MCF 10A (cell line): ENCODE measurements around the gene GALNT7. TPM values are rescaled to one million over a fixed set of nuclear protein-coding genes. Genes with fewer than 3 reads are reported as not detected.

Experiments used
- BruUV-seq: library from RNA; stranded (reverse); fragments of 400-500 nt; replicated peaks from 2 replicates; lab custom pipeline; 2021; lab: Mats Ljungman, UMichigan
- CTCF ChIA-PET: fragments of 300-600 bp; sonication (Branson Sonifier 250); formaldehyde crosslinking; extraction: SDS; loops from one replicate; lab custom pipeline; 2021; ENCODE audit warnings: antibody characterized with exemption, inconsistent platforms; lab: Yijun Ruan, JAX
- POLR2A ChIA-PET: fragments of 300-600, 350-650 bp; sonication (Branson Sonifier 250); formaldehyde crosslinking; extraction: SDS; loops from one replicate; lab custom pipeline; 2020; ENCODE audit warnings: antibody characterized with exemption, inconsistent platforms; lab: Yijun Ruan, JAX
- DNase-seq: peaks from one replicate; pipeline ENCODE4 v3.0.0-alpha.2; 2018; ENCODE audit not compliant: unreplicated experiment
- H3K27ac Mint-ChIP-seq: one replicate; pipeline ENCODE4 v1.8.0; 2022; ENCODE audit warnings: mild to moderate bottlenecking, low read depth, mixed read lengths; ENCODE audit not compliant: unreplicated experiment
- H3K27me3 Mint-ChIP-seq: one replicate; pipeline ENCODE4 v1.8.0; 2022; ENCODE audit warnings: mixed read lengths; ENCODE audit not compliant: insufficient read depth, unreplicated experiment
- H3K36me3 Mint-ChIP-seq: one replicate; pipeline ENCODE4 v1.8.0; 2022; ENCODE audit warnings: mild to moderate bottlenecking, moderate library complexity, mixed read lengths; ENCODE audit not compliant: insufficient read depth, unreplicated experiment
- H3K4me1 Mint-ChIP-seq: one replicate; pipeline ENCODE4 v1.8.0; 2022; ENCODE audit warnings: mixed read lengths; ENCODE audit not compliant: insufficient read depth, unreplicated experiment
- H3K4me3 Mint-ChIP-seq: one replicate; pipeline ENCODE4 v1.8.0; 2022; ENCODE audit warnings: mild to moderate bottlenecking, moderate library complexity, mixed read lengths; ENCODE audit not compliant: unreplicated experiment
- H3K9me3 Mint-ChIP-seq: one replicate; pipeline ENCODE4 v1.8.0; 2022; ENCODE audit warnings: mixed read lengths; ENCODE audit not compliant: unreplicated experiment
- CTCF ChIP-seq: fragments of 200-600 bp; IDR thresholded peaks from one replicate; pipeline ENCODE4 v1.8.0; 2022; ENCODE audit warnings: antibody characterized with exemption, mild to moderate bottlenecking; ENCODE audit not compliant: unreplicated experiment
- intact Hi-C: fragments of 100-400 bp; cut with micrococcal nuclease; formaldehyde crosslinking; loops from 2 replicates; pipeline ENCODE4 v1.14.1; 2022
- total RNA-seq: library from RNA; stranded (reverse); gene quantifications from 2 replicates; pipeline ENCODE4 v1.2.3, GENCODE V29; 2022

Gene GALNT7
- total RNA-seq, 1 experiment from 2014 or later: 13.7 TPM

DNA sequence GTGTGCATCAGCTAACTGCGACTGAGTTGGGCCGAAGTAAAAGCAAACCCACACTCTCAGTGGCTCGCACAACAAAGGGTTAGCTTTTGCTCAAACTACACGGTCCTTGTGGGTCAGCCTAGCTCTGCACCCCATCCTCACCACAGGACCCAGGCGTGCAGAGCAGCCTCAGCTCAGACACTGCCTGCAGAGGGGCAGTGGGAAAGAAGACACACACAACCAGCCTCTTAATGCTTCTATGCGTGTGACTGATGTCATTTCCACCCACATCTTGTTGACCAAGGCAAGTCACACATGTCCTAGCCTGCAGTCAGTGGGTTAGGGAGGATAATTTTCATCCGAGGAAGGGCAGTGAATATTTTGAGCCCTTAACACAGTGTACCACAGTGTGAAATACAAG, 125.1 kb downstream of the GALNT7 start:
- no TSS peak for BruUV-seq
- peaks cover 5% of the 10 kb centered on the region for H3K36me3 Mint-ChIP-seq
- no peak for TF ChIP-seq CTCF
- H3K27ac Mint-ChIP-seq: no peak overlapping the region
- no peaks in the 10 kb centered on the region for H3K27me3 Mint-ChIP-seq
- intact Hi-C loops: no loop called here
- DNase-seq: no peak
- ChIA-PET CTCF (interaction anchor here (0.6 to 1.3 kb wide), 2 partner anchors 8 to 64 kb away, joined by 3 read pairs; no protein-coding TSS in a partner anchor), POLR2A (no interaction called here)
- no peaks in the 10 kb centered on the region for H3K9me3 Mint-ChIP-seq
- no peaks in the 10 kb centered on the region for H3K4me1 Mint-ChIP-seq
- H3K4me3 Mint-ChIP-seq: no peak overlapping the region

DNA sequence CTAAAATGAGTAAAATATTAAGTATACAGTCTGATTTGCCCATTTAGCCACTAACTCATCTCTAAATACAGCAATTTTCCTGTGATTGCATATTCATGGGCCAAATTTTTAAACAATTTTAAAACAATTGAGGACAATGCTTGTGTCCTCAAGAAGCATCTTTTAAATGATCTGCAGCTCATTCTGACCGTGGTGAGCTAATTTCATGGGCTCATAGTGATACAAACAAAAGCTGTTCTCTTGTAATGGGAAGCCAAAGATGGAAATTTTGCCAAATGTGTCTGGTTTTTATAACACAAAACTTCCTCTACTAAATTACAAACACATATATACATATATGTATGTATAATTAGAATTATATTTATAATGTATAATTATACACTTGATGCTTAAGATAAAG, 125.8 kb downstream of the GALNT7 start:
- POLR2A ChIA-PET: interaction anchor here (0.6 kb wide), 1 partner anchor 212 kb away, joined by 3 read pairs; no protein-coding TSS in a partner anchor
- no peak overlapping the region for H3K27ac Mint-ChIP-seq
- DNase-seq: no peak
- no peaks in the 10 kb centered on the region for H3K9me3 Mint-ChIP-seq
- no peak for TF ChIP-seq CTCF
- BruUV-seq: no TSS peak
- no peaks in the 10 kb centered on the region for H3K27me3 Mint-ChIP-seq
- H3K4me3 Mint-ChIP-seq: no peak overlapping the region
- CTCF ChIA-PET: no interaction called here
- intact Hi-C loops: no loop called here
- H3K36me3 Mint-ChIP-seq: peaks cover 5% of the 10 kb centered on the region
- no peaks in the 10 kb centered on the region for H3K4me1 Mint-ChIP-seq

GRCh38 chr4:173301518-173302201, 133.0 kb downstream of the GALNT7 start:
- Mint-ChIP-seq H3K36me3 (peaks cover 12% of the 10 kb centered on the region), H3K4me1 (no peaks in the 10 kb centered on the region), H3K27me3 (no peaks in the 10 kb centered on the region), H3K4me3 (no peak overlapping the region), H3K9me3 (no peaks in the 10 kb centered on the region), H3K27ac (no peak overlapping the region)
- no TSS peak for BruUV-seq
- POLR2A ChIA-PET: interaction anchor here (0.7 to 1.1 kb wide), 2 partner anchors 9 to 278 kb away, joined by 3 read pairs; no protein-coding TSS in a partner anchor
- DNase-seq: peak; percentile 45
- CTCF ChIA-PET: interaction anchor here (0.6 to 2.3 kb wide), 27 partner anchors 8 to 1011 kb away, joined by 3 to 32 read pairs (median 3); partner anchors contain the start of gene GALNT7
- intact Hi-C loops: loop anchor here (1.0 kb wide), 2 partner anchors 276 to 288 kb away; no protein-coding TSS in a partner anchor
- TF ChIP-seq CTCF: peak; percentile 41

GRCh38 chr4:173307778-173308177, 139.2 kb downstream of the GALNT7 start:
- no peak for TF ChIP-seq CTCF
- no peaks in the 10 kb centered on the region for H3K4me1 Mint-ChIP-seq
- no TSS peak for BruUV-seq
- H3K4me3 Mint-ChIP-seq: no peak overlapping the region
- no peaks in the 10 kb centered on the region for H3K9me3 Mint-ChIP-seq
- ChIA-PET POLR2A (interaction anchor here (0.7 to 1.3 kb wide), 2 partner anchors 26 to 458 kb away, joined by 3 read pairs; partner anchors contain the start of gene HMGB2), CTCF (interaction anchor here (0.6 to 4.6 kb wide), 7 partner anchors 11 to 294 kb away, joined by 4 to 26 read pairs (median 5); no protein-coding TSS in a partner anchor)
- H3K27ac Mint-ChIP-seq: no peak overlapping the region
- no peak for DNase-seq
- intact Hi-C loops: no loop called here
- no peaks in the 10 kb centered on the region for H3K27me3 Mint-ChIP-seq
- H3K36me3 Mint-ChIP-seq: peaks cover 14% of the 10 kb centered on the region
